ENCODE data around the gene IL10RA. TPM values are rescaled to one million over a fixed set of nuclear protein-coding genes. Genes with fewer than 3 reads are reported as not detected.

IL10RA gene
- total and polyA plus RNA-seq, 2 of the 4 experiments (the other 2 are of a cell fraction), result 0.12 TPM; not detected in 1

- Histone ChIP-seq H3K36me3 (ENCODE audit: control insufficient read depth, insufficient read depth, low read length) (no peaks in the 10 kb centered on the region), H3K4me2 (ENCODE audit: low read depth, low read length) (no peak overlapping the region), H3K18ac (ENCODE audit: low read depth, low read length) (no peak overlapping the region), H3K56ac (ENCODE audit: extremely low read depth, insufficient read depth, low read length) (no peak overlapping the region), H3K79me1 (ENCODE audit: low read depth in 1 of 2, low read length in 2 of 2) (no peaks in the 10 kb centered on the region), H2AFZ (replicated peaks; ENCODE audit: low read length, poor library complexity) (no peak overlapping the region), H3K4me3 (ENCODE audit: insufficient read depth, low read depth, low read length) (no peak overlapping the region), H4K8ac (ENCODE audit: low read depth in 2 of 2, low read length in 2 of 2) (no peak overlapping the region), H2BK20ac (ENCODE audit: low read depth, low read length) (no peak overlapping the region), H3K9me1 (ENCODE audit: insufficient read depth, low read length) (no peaks in the 10 kb centered on the region), H3K4ac (ENCODE audit: low read depth, low read length) (no peak overlapping the region), H4K5ac (ENCODE audit: low read depth, low read length) (no peak overlapping the region), H3K4me1 (ENCODE audit: control insufficient read depth, insufficient read depth, low read length) (no peaks in the 10 kb centered on the region), H3K9ac (ENCODE audit: low read depth, low read length) (no peak overlapping the region), H4K91ac (ENCODE audit: insufficient read depth, low read depth, low read length) (no peak overlapping the region), H3K27me3 (ENCODE audit: control insufficient read depth, insufficient read depth, low read length) (peaks cover 8% of the 10 kb centered on the region; the same call in 1 of the 2 replicates), H3K27ac (ENCODE audit: insufficient read depth, low read length) (no peak overlapping the region), H2AK9ac (replicated peaks; ENCODE audit: low read depth, low read length, poor library complexity) (no peak overlapping the region), H3K14ac (replicated peaks; ENCODE audit: low read depth, low read length) (no peak overlapping the region), H2BK15ac (ENCODE audit: low read depth, low read length) (no peak overlapping the region), H2AK5ac (ENCODE audit: low read depth, low read length) (no peak overlapping the region), H4K20me1 (ENCODE audit: insufficient read depth, low read length) (no peaks in the 10 kb centered on the region), H2BK5ac (ENCODE audit: low read depth, low read length, poor library complexity, severe bottlenecking) (no peak overlapping the region), H3K9me3 (ENCODE audit: control insufficient read depth, insufficient read depth, low read length) (no peaks in the 10 kb centered on the region), H3K23ac (ENCODE audit: low read depth, low read length) (no peak overlapping the region), H2BK120ac (ENCODE audit: low read depth, low read length) (no peak overlapping the region)
- dilution Hi-C loops (cut with HindIII; ENCODE audit: low sequenced_read_pairs, unreplicated experiment), result no loop called here
- TF ChIP-seq RCOR1 (IDR thresholded peaks at IDR 0.05; ENCODE audit: insufficient replicate concordance, low read length), result no peak
- TF ChIP-seq POLR2A (IDR thresholded peaks at IDR 0.05; ENCODE audit: low read depth, low read length), result no peak
- TF ChIP-seq RFX5 (IDR thresholded peaks at IDR 0.05; ENCODE audit: low read depth, low read length), result no peak
- TF ChIP-seq, protein P1, sequence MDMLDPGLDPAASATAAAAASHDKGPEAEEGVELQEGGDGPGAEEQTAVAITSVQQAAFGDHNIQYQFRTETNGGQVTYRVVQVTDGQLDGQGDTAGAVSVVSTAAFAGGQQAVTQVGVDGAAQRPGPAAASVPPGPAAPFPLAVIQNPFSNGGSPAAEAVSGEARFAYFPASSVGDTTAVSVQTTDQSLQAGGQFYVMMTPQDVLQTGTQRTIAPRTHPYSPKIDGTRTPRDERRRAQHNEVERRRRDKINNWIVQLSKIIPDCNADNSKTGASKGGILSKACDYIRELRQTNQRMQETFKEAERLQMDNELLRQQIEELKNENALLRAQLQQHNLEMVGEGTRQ (IDR thresholded peaks at IDR 0.05; ENCODE audit: low read depth, low read length), result no peak
- no peak for TF ChIP-seq RAD21 (IDR thresholded peaks at IDR 0.05; ENCODE audit: low read length)
- no peak for TF ChIP-seq MAZ (IDR thresholded peaks at IDR 0.05; ENCODE audit: borderline replicate concordance, low read depth, low read length)
- no peak for TF ChIP-seq ELK1 (IDR thresholded peaks at IDR 0.05; ENCODE audit: borderline replicate concordance, low read depth, low read length)
- TF ChIP-seq, protein P2, sequence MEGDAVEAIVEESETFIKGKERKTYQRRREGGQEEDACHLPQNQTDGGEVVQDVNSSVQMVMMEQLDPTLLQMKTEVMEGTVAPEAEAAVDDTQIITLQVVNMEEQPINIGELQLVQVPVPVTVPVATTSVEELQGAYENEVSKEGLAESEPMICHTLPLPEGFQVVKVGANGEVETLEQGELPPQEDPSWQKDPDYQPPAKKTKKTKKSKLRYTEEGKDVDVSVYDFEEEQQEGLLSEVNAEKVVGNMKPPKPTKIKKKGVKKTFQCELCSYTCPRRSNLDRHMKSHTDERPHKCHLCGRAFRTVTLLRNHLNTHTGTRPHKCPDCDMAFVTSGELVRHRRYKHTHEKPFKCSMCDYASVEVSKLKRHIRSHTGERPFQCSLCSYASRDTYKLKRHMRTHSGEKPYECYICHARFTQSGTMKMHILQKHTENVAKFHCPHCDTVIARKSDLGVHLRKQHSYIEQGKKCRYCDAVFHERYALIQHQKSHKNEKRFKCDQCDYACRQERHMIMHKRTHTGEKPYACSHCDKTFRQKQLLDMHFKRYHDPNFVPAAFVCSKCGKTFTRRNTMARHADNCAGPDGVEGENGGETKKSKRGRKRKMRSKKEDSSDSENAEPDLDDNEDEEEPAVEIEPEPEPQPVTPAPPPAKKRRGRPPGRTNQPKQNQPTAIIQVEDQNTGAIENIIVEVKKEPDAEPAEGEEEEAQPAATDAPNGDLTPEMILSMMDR (conservative IDR thresholded peaks at IDR 0.05; ENCODE audit: low read depth, low read length), result no peak
- TF ChIP-seq CEBPB (IDR thresholded peaks at IDR 0.05; ENCODE audit: low read depth, low read length), result no peak
- TF ChIP-seq FOS (IDR thresholded peaks at IDR 0.05; ENCODE audit: low read depth, low read length), result no peak
- POLR2A ChIA-PET (ENCODE audit: unreplicated experiment), result no interaction called here
- WGBS, 2 experiments (ENCODE audit: extremely low coverage in 2 of 2, insufficient read length in 1 of 2), result no CpG with 5 or more reads among the region's 4 CpGs
- DNase-seq, result no peak
- CTCF ChIA-PET, result no interaction called here
- no TSS peak for BruUV-seq (replicated peaks)
- in situ Hi-C loops (cut with MboI; ENCODE audit: low sequenced_read_pairs), result no loop called here
- intact Hi-C loops (cut with micrococcal nuclease), result no loop called here
- ATAC-seq (ENCODE audit: low read depth), result no peak
These were observed 61.6 kb downstream of the IL10RA start for GRCh38 chr11:118047749-118048148.
